GM19099 (cell line): ENCODE measurements around the gene MRPS5.

Source experiments
- POLR2A ChIP-seq: IDR thresholded peaks from 3 replicates; pipeline ENCODE4 v1.6.1; 2011; ENCODE audit warnings: low read depth; ENCODE audit not compliant: insufficient read length; ENCODE audit errors: extremely low read depth

MRPS5 gene

GRCh38 chr2:95044601-95045000 lies 77.0 kb downstream of the MRPS5 start:
- TF ChIP-seq POLR2A: no peak

DNA sequence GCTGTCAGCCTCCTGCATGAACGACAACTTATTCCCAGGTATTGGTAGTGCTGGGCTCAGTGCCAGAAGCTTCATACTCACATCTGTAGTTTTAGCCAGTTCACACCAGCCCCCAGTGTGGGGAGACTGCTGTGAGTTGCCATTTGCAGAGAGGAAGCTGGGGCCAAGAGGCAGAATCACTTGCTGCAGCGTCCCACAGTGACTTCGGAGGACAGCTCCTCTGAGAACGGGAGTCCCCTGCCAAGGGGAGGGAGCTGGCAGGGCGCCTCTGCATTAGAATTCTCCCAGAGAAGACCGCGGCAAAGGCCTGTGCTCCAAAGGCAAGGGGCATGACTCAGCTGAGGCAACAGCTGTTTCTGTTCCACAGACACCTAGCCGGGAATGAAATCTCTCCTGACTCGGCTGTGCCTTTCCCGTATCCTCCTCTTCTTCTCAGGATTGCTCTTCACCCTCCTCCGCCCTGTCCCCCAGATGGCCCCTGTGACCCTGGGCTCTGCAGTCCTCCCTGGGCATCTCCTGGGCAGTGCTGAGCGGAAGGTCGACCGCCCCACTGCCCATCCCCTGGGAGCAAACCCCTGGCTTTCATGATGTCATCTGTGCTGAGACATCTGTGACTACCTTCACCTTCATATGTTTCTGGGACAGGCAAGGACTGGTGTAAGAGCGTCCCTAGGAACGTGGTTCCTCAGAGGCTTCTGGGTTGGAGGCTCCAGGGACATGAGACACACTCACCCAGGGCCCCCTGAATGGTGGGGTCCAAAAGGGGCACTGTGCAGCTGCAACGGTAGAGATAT lies 78.1 kb downstream of the MRPS5 start:
- no peak for TF ChIP-seq POLR2A

- TF ChIP-seq POLR2A: no peak
Measured at GRCh38 chr2:95042472-95043271, 78.9 kb downstream of the MRPS5 start.

DNA sequence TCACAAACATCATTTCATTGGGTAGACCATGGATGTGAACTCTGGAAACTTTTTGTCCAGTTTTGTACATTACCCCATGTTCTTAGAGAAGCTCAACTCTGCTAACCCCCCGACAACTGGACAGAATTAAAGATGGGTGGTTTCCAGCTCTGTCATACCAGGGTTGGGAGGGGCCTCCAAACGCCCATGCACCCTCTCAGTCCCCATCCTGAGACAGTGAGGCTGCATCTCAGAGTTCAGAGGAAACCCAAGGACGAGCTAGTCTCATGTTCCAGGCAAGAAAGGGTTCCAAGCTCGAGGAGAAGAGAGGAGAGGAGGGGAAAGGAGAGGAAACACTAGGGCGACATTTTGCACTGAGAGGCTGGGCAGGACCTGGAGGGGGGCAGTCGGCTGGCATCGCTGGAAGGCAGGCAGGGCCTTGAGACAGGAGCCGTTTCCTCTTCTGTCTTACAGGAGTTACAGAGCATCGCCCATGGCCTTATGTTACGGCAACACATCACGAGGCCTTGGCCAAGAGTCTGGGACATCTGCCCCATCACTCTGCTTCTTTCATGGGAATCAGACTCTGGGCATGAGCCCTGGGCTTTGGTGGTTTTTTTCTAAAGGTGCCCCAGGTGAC lies 79.7 kb downstream of the MRPS5 start:
- no peak for TF ChIP-seq POLR2A

DNA sequence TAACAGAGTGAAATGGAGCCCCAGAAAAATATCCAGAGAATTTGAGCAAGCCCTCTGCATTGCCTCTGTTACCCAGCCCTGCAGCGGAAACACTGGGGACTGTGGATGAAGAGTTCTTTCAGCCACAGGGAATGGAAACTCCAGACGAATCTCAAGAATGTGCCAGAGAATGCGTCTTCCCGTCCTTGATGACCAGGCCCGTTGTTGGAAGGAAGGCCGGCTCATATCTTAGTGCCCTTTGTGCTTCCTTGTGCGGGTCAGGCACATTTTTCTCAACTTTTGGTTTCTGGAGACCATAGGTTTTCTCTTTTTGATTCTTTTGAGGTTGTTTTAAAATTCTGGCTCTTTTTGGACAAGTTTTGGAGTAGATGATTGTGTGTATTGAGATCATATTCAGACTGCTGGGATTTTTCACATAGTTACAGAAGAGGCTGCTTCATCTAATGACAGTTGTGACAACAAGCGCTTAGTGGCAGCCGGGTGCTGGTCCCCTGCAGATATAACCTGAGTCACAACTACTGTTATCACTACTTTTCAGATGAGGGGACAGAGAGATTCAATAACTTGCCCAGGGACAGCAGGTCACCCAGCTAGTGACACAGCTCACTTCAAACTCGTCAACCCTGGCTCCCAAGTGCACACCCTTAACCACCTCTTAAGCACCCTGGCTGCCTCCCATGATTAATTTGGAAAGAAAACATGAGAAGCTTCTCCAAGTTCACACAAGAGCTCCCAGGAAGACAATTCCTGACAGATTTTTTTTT lies 80.4 kb downstream of the MRPS5 start:
- TF ChIP-seq POLR2A: no peak

- TF ChIP-seq POLR2A: no peak
Measured at GRCh38 chr2:95040426-95040825, 81.2 kb downstream of the MRPS5 start.

GRCh38 chr2:95039978-95040377 lies 81.6 kb downstream of the MRPS5 start:
- no peak for TF ChIP-seq POLR2A

DNA sequence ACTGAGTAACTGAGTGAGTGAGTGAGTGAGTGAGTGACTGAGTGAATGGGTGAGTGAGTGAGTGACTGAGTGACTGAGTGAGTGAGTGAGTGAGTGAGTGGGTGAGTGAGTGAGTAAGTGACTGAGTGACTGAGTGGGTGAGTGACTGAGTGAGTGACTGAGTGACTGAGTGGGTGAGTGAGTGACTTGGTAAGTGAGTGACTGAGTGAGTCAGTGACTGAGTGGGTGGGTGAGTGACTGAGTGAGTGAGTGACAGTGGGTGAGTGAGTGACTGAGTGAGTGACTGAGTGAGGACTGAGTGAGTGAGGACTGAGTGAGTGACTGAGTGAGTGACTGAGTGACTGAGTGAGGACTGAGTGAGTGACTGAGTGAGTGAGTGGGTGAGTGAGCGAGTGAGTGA lies 82.2 kb downstream of the MRPS5 start:
- no peak for TF ChIP-seq POLR2A

GRCh38 chr2:95038635-95039298 lies 82.8 kb downstream of the MRPS5 start:
- no peak for TF ChIP-seq POLR2A

DNA sequence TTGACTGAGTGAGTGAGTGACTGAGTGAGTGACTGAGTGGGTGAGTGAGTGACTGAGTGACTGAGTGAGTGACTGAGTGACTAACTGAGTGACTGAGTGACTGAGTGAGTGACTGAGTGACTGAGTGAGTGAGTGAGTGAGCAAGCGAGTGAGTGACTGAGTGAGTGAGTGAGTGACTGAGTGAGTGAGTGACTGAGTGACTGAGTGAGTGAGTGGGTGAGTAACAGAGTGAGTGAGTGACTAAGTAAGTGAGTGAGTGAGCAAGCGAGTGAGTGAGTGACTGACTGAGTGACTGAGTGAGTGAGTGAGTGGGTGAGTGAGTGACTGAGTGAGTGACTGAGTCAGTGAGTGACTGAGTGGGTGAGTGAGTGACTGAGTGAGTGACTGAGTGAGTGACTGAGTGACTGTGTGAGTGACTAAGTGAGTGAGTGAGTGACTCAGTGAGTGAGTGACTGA lies 84.2 kb downstream of the MRPS5 start:
- no peak for TF ChIP-seq POLR2A

GRCh38 chr2:95036596-95037383 lies 84.8 kb downstream of the MRPS5 start:
- no peak for TF ChIP-seq POLR2A
